Midbrain (tissue), 1 donor: Measurements from ENCODE around the gene ATP2C2.
"Not testable (repeated sequence)": the region's sequence is repeated elsewhere in the genome, so short reads cannot be mapped to it uniquely, and the experiment has no call there.

Experiments used
- DNase-seq: peaks from one replicate; lab custom pipeline; 2025; lab: John Stamatoyannopoulos, UW

Gene ATP2C2

GRCh38 chr16:84420556-84420955, 52.2 kb downstream of the ATP2C2 start:
- not testable (repeated sequence) for DNase-seq

- DNase-seq: no peak
These were observed 53.0 kb downstream of the ATP2C2 start for GRCh38 chr16:84421081-84421937.

- no peak for DNase-seq
These were observed 53.5 kb downstream of the ATP2C2 start for GRCh38 chr16:84421938-84422220.

GRCh38 chr16:84423416-84423837, 55.1 kb downstream of the ATP2C2 start:
- DNase-seq: peak; percentile 42

GRCh38 chr16:84425696-84426095, 57.4 kb downstream of the ATP2C2 start:
- DNase-seq: no peak

GRCh38 chr16:84426804-84427203, 58.5 kb downstream of the ATP2C2 start:
- DNase-seq: no peak

GRCh38 chr16:84427553-84427952, 59.2 kb downstream of the ATP2C2 start:
- DNase-seq: no peak

GRCh38 chr16:84430860-84431259, 62.5 kb downstream of the ATP2C2 start:
- no peak for DNase-seq

- no peak for DNase-seq
These were observed 66.5 kb downstream of the ATP2C2 start for GRCh38 chr16:84434800-84435199.

- DNase-seq: no peak
These were observed 67.9 kb downstream of the ATP2C2 start for GRCh38 chr16:84436196-84436595.

- DNase-seq: no peak
These were observed 70.8 kb downstream of the ATP2C2 start for GRCh38 chr16:84438971-84439696.

GRCh38 chr16:84442416-84443145, 74.2 kb downstream of the ATP2C2 start:
- DNase-seq: no peak

- no peak for DNase-seq
These were observed 74.9 kb downstream of the ATP2C2 start for GRCh38 chr16:84443166-84443802.

- DNase-seq: no peak
These were observed 76.1 kb downstream of the ATP2C2 start for GRCh38 chr16:84444476-84444875.

- no peak for DNase-seq
These were observed 77.7 kb downstream of the ATP2C2 start for GRCh38 chr16:84446084-84446483.

- DNase-seq: no peak
These were observed 78.5 kb downstream of the ATP2C2 start for GRCh38 chr16:84446596-84447392.

- no peak for DNase-seq
These were observed 80.1 kb downstream of the ATP2C2 start for GRCh38 chr16:84448444-84448843.

GRCh38 chr16:84449156-84450140, 81.1 kb downstream of the ATP2C2 start:
- no peak for DNase-seq

- DNase-seq: no peak
These were observed 82.0 kb downstream of the ATP2C2 start for GRCh38 chr16:84450176-84450865.
